Islet of Langerhans (tissue), 1 donor: ENCODE results near the gene UBTF.

Experiments
- FAIRE-seq: peaks from one replicate; lab custom pipeline; 2011; peaks lifted over from hg19 to GRCh38; lab: Jason Lieb, UNC

UBTF gene

GRCh38 chr17:44213403-44214229 is 5.9 kb downstream of the UBTF start:
- no peak for FAIRE-seq

- no peak for FAIRE-seq
Observed at GRCh38 chr17:44212507-44213402, 6.7 kb downstream of the UBTF start.

DNA sequence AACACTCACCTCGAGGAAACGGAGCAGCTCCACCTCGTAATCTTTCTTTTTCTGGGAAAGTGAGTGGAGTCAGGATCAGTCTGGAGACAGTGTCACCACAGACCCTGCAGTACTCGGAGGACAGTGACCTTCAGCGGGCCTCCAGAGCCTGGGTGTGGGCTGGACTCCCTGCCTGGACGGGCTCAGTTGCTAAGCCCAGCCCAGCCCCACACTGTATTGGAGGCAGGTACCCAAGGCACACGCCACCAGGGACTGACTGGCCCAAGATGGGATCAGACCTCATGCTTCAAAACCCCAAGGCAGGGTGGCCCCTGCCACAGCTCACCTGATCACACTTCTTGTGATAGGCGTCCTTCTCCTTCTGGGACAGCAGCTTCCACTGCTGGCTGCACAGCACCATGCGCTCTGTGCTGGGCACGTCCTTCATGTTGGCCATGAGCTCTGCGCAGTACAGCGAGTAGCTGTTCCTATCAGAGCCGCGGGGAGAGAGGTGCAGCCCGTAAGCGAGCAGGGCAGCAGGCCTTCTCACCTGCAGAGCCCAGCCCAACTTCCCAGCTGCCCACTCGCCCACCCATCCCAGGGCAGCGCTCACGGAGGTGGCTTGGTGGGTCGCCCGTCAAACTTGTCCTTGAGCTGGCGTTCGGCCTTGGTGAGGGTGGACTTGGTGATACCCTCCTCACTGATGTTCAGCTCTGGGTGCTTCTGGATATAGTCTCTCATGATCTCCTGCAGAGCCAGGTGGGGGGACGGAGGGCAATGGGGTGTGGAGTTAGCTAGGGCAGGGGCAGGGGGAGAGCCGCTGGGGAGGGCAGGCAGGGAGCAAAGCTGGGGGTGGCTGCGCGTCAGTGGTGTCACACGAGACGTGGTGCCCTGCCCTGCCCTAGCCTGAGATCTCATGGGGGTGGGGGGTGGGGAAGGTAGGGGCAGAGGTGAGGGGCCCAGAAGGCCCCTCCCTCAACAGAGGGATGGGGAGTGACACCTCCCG is 7.9 kb downstream of the UBTF start:
- no peak for FAIRE-seq

GRCh38 chr17:44210342-44211192 is 8.9 kb downstream of the UBTF start:
- no peak for FAIRE-seq

DNA sequence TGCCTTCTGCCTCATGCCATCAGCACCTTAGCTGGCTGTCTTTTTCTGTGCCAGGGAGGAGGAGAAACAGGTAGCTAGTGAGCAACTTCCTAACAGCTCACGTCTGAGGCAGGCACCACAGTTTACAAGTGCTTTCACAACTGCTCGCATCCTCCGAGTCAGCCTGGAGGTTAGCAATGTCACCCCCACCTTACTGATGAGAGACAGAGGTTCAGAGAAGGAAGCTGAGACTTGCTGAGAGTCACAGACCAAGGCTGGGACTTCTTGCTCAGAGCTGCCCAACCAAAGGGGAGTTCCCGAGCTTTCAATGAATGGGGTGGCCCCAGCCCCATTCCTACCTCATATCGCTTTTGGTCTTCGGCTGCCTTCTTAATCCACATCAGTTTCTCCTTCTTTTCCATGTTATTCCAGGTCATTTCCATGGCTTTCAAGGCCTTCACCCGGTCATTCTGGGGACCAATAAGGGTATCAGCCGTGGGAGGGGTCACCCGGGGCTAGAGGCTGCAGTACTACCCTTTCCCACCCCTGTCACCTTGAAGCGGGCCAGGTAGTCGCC is 9.6 kb downstream of the UBTF start:
- FAIRE-seq, result no peak

DNA sequence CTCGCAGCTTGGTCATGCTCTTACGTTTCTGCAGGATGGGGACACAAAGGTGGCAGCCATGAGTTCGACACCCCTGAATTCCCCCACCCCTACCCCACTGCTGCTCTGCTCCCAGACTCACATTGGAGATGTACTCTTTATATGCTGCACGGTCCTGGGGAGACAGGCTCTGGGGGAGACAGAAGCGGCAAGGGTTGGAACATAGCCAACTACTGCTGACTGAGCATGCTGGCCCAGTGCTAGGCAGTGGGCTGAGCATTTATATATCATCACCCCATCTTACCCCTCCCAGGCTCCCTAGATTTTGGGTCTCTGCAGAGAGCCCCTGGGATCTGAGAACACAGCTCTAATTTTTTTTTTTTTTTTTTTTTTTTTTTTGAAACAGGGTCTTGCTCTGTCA is 11.7 kb downstream of the UBTF start:
- no peak for FAIRE-seq

- FAIRE-seq, result no peak
Observed at GRCh38 chr17:44207319-44207718, 12.2 kb downstream of the UBTF start.

DNA sequence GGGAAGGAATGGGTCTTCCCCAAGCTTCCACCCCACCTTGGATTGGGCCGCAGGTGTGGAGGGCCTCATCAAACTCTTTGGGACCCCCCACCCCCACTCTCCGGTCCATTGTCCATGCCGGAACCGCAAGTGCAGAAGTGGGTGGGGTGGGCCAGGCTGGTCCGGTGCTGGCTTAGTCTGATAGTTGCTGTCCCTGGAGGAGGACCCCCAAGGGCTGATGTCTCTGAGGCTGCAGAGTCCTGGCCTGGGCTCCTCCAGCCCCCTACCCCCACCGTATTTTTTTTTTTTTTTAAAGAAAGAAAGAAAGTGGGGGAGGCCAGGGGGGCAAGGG is 12.7 kb downstream of the UBTF start:
- FAIRE-seq, result no peak

- no peak for FAIRE-seq
Observed at GRCh38 chr17:44205962-44206824, 13.3 kb downstream of the UBTF start.

DNA sequence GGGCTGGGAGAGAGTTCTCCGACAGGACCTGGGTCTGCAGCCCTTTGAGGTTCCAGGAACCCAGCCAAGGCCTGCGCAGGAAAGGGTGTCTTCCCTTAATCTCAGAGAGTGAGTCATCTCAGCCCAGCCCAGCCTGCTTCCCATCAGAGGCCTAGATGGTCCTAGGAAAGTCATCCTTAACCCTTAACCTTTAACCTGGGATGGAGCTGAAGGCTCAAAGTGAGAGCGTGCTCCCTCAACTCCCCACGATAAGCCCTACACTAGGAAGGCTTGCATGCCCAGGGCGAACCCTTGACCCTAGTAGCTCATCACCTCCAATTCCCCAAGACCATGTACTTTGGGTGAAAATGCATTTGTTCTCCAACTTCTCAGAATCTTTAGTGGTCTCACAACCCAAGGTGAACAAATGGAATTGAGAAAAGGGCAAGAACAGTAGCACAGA is 15.0 kb downstream of the UBTF start:
- FAIRE-seq, result no peak

DNA sequence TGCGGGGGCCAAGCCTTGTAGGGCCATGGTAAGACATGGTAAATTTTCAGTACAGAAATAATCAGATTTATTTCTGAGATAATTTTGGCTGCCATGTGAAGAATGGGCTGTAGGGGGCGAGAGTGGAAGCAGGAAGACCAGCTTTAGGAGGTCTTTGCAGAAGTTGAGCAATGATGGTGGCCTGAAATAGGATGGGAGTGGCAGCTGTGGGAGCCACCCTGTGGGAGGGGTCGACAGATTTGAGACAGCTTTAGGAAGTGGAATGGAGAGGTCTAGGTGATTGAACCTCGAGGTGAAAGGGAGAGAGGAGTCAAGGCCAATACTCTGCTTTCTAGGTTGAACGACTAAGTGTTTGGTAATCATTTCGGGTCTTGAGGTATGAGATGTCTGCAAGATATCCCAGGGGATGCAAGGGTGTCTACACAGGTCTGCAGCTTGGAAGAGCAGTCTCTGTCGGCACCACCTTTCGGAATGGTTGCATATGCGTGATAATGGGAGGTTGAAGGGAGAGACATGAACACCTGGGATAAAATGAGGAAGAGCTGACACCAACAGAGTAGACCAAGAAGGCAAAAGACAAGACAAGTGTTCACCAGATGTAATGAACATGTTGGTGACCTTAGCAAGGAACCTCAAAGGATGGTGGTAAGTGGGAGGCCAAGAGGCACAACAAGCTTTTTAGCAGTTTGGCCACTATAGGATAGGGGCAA is 15.6 kb downstream of the UBTF start:
- FAIRE-seq, result no peak

GRCh38 chr17:44202756-44203155 is 16.7 kb downstream of the UBTF start:
- no peak for FAIRE-seq

DNA sequence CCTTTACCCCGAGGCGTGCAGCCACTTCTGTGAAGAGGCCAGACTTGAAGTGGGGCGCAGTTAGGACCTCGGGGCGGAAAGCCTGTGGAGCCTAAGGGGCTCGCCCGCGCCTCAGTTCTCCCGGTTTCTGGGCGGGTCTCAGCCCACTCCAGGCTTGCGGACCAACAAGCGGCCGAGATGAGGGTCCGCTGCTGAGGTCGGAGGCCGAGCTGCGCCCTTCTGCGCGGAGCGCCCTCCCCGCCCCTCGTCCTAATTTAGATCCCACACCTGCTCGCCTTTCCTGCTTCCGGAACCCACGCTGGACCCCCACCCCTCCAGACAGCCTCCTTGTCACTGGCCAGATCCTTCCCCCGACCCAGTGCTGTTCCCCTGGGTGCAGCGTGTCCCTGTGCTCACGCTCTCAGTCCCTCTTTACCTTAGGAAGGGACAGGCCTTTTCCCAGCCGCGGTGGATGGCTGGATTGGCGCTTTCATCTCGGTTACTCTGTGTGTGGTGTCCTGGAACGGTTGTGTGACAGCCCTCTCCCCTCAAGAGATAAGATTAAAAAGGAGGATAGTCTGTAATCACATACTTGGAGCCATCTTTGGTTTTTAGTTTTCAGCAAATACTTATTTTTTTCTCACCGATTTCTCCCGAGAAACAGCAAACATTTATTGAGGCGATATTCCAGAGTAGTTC is 18.9 kb downstream of the UBTF start:
- FAIRE-seq, result no peak

DNA sequence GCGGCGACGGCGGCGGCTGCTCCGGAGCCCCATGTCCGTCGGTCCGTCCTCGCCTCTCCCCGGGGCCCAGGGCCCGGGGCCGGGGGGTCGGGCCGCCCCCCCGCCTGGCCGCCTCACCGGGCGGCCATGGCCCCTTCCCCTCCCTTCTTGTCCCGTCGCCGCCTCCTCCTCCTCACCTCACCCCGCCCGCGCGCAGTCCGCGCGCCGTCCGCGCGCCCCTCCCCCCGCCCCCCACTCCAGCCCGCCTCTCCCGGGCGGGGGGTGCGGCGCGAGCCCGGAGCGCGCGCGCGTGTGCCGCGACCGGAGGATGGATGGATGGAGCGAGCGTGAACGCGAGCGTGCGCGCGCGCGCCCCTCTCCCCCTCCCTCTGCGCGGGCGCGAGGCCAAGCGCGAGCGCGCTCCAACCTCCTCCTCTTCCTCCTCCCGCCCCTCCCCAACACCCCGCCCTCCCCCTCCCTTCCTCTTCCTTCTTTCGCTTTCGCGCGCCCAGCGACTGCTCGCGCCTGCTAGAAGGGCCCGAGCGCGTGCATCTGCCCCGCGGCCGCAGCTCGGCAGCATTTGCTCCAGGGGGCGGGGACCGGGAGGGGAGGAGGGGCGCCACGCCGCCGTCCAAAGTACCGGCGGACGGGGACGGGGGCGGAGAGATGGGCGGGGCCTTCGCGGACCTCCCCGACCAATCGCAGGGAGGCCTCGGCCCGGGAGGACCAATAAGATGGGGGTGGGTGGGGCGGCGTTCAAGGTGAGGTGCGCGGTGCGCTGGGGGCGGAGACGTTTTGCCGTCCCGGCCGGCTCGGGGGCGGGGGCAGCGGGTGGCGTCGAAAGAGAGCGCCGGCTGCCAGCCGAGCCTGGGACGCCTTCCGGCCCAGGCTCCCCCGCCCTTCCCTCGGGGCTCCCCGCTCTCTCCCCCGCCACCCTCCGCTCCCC is 19.7 kb downstream of the UBTF start, which contains the start of gene ATXN7L3:
TSS of gene ATXN7L3 (minus strand) at position 332 of the 925 bp plus-strand sequence. CDS start 1,814 bp downstream, outside the sequence.
- no peak for FAIRE-seq

- no peak for FAIRE-seq
Observed at GRCh38 chr17:44198721-44199552, 20.5 kb downstream of the UBTF start.

DNA sequence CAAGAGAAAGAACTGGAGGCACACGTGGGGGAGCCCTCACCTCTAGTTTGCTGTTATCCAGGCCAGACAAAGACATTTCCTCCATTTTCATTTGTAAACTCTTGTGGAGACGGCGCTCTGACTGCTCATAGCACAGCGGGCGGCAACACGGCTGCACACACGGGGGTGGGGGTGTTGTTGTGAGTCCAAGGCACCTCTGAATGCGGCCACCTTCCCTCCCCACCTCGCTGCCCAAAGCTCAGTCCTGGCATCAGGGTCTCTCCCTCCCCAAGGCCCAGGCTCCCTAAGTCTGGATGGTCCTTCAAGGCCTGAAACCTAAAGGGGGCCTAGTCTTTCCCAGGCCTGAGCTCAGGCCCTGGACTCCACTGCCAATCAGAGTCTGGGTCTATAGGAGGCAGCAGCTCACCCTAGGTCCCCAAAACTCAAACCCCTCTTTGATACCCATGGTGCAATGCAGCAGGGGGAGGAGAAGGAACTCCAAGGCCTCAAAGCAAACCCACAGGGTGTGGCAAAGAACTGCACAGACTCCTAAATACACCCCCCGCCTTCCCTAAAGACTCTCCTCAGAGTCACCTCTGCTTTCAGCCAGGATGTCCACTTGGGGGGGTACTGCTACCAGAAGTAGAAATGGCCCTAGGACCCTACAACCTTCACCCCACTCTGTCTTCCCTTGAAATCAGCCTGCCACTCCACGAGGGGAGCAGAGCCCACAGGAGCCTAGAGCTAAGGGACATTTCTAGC is 21.3 kb downstream of the UBTF start:
- no peak for FAIRE-seq
